ENCODE results near the gene EXTL1. TPM values are rescaled to one million over a fixed set of nuclear protein-coding genes. Genes with fewer than 3 reads are reported as not detected.
A peak's percentile ranks its signal among the peaks of the same experiment; 100 is the strongest.

EXTL1 gene
- total RNA-seq, 4 donors from 2014 or later, result 0.08 to 0.81 (median 0.31) TPM; not detected in 1

DNA sequence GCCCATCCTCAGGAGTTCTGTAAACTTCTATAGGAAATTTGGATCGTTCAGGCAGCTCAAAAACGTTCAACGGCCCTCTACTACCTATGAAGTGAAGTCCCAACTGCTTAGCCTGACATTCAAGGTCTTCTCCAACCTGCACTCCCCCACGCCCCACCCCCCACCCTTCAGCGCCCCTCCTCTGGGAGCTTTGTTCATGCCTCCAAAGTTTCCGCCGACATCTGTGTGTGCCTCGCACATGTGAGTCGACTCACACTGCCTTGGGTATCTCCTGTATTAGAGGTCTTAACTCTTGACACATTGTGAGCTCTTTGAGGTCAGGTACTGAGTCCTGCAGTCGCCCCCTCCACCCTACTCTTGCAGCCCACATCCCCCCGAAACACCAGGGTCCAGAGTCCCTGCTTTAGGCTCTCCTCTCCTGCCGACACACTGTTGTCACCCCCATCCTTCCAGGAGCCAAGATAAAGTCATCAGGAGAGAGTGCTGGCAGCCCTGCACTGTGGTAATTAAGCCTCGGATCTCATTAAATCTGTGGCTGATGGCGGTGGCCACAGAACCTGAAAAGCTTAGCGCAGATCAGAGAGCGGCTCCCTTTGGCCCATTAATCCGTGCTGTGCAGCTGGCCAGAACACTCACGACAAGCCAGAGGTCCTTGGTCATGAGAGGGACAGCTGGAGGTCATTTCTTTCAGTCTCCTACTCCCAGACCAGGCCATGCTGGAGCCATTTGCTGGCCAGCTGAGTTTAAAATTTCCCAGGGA is 22.4 kb upstream of the EXTL1 start:
- H3K9me3 ChIP-seq, result no peaks in the 10 kb centered on the region
- peak overlapping the region in 1 of 4 donors; percentile 86 for H3K27ac ChIP-seq
- 81 to 100% methylated on average over 1 to 13 of the region's 18 CpGs for WGBS, 2 donors (ENCODE audit: low coverage in 1 of 2)
- H3K27me3 ChIP-seq, result no peaks in the 10 kb centered on the region
- no peaks in the 10 kb centered on the region for H3K36me3 ChIP-seq
- no peak for TF ChIP-seq POLR2A (IDR thresholded peaks at IDR 0.05)
- TF ChIP-seq, protein P1, sequence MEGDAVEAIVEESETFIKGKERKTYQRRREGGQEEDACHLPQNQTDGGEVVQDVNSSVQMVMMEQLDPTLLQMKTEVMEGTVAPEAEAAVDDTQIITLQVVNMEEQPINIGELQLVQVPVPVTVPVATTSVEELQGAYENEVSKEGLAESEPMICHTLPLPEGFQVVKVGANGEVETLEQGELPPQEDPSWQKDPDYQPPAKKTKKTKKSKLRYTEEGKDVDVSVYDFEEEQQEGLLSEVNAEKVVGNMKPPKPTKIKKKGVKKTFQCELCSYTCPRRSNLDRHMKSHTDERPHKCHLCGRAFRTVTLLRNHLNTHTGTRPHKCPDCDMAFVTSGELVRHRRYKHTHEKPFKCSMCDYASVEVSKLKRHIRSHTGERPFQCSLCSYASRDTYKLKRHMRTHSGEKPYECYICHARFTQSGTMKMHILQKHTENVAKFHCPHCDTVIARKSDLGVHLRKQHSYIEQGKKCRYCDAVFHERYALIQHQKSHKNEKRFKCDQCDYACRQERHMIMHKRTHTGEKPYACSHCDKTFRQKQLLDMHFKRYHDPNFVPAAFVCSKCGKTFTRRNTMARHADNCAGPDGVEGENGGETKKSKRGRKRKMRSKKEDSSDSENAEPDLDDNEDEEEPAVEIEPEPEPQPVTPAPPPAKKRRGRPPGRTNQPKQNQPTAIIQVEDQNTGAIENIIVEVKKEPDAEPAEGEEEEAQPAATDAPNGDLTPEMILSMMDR (IDR thresholded peaks at IDR 0.05), result no peak
- no peak for TF ChIP-seq POLR2AphosphoS5 (IDR thresholded peaks at IDR 0.05)
- TF ChIP-seq EP300 (IDR thresholded peaks at IDR 0.05), result no peak
- peaks cover 3 to 23% (median 7%) of the 10 kb centered on the region in 3 donors for H3K4me1 ChIP-seq
- ATAC-seq, result no peak
- no peak overlapping the region for H3K4me3 ChIP-seq

DNA sequence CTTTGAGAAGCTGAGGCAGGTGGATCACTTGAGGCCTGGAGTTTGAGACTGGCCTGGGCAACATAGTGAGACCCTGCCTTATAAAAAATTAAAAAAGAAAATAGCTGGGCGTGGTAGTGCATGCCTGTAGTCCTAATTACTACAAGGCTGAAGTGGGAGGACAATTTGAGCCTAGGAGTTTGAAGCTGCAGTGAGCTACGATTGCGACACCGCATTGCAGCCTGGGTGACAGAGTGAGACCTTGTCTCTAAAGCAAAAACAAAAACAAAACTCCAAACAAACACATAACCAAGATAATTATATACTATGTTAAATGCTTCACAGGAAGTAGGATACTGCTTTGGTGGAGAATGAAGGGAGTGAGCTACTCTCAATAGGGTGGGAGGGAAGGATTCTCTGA is 18.3 kb upstream of the EXTL1 start:
- WGBS, 2 donors (ENCODE audit: low coverage in 1 of 2), result 78 to 90% methylated on average over 4 of the region's 4 CpGs
- no peaks in the 10 kb centered on the region for H3K27me3 ChIP-seq
- no peak overlapping the region for H3K4me3 ChIP-seq
- H3K9me3 ChIP-seq, result no peaks in the 10 kb centered on the region
- ATAC-seq, result no peak
- no peak overlapping the region for H3K27ac ChIP-seq
- TF ChIP-seq EP300 (IDR thresholded peaks at IDR 0.05) (no peak), POLR2A (IDR thresholded peaks at IDR 0.05) (no peak), POLR2AphosphoS5 (IDR thresholded peaks at IDR 0.05) (no peak)
- TF ChIP-seq, protein P1 (IDR thresholded peaks at IDR 0.05), result no peak
- H3K36me3 ChIP-seq, result no peaks in the 10 kb centered on the region
- peaks cover 0 to 7% (median 0%) of the 10 kb centered on the region in 3 donors for H3K4me1 ChIP-seq

DNA sequence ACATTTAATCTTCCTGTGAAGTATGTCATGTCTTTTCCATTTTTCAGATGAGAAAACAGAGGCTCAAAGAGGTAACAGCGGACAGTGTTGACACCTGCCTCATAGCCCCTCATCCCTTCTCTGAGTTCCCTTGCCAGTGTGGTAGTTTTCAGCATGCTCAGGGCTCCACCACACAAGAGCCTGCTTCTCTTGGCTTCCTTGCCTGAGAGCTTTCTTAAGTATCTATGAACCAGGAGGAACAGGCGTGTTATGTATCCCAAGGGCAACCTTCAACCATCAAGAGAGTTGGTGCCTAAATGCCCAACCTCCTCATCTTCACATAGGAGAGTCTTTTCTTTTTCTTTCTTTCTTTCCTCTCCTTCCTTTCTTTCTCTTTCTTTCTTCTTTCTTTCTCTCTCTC is 17.8 kb upstream of the EXTL1 start:
- Histone ChIP-seq H3K36me3 (no peaks in the 10 kb centered on the region), H3K4me1 (peaks cover 0 to 2% (median 0%) of the 10 kb centered on the region in 3 donors), H3K27ac (no peak overlapping the region), H3K4me3 (no peak overlapping the region), H3K9me3 (no peaks in the 10 kb centered on the region), H3K27me3 (no peaks in the 10 kb centered on the region)
- TF ChIP-seq, protein P1 (IDR thresholded peaks at IDR 0.05), result no peak
- TF ChIP-seq EP300 (IDR thresholded peaks at IDR 0.05) (no peak), POLR2AphosphoS5 (IDR thresholded peaks at IDR 0.05) (no peak), POLR2A (IDR thresholded peaks at IDR 0.05) (no peak)
- ATAC-seq, result no peak
- 79 to 93% methylated on average over 2 of the region's 2 CpGs for WGBS, 2 donors (ENCODE audit: low coverage in 1 of 2)

DNA sequence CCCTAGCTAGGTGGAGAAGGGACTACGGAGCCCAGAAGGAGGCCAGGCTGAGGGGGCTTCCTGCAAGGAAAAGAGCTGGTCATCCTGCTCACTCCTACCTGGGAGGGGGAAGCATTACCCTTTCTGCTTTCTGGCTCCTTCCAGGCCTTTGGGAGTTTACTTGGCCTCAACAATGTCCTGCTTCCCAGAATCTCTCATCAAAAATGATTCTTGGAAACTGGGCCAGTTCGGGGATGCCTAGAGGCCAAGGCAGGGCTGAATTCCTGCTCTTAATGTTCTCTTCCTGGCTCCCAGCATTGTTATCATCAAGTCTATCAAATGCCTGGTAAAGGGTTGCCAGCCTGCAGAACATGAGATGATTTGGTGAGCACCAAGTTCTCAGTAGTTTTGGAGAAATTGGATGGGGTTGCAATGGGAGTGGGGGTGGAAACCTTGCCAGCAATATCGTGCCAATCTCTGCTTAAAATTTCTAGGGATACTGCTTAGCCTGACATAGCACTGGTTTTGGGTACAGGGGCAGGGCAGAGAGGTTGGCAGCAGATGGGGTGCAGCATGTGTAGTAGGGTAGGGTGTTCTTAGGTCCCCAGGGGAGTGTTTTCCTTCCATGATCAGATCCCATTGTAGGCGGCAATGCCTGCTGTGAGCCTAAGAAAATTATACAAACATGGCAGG is 16.0 kb upstream of the EXTL1 start:
- ATAC-seq, result peak; percentile 46
- Histone ChIP-seq H3K4me3 (no peak overlapping the region), H3K4me1 (no peaks in the 10 kb centered on the region), H3K27ac (peak overlapping the region in 2 of 4 donors; percentile 32 to 47), H3K27me3 (no peaks in the 10 kb centered on the region), H3K36me3 (no peaks in the 10 kb centered on the region), H3K9me3 (no peaks in the 10 kb centered on the region)
- WGBS, 2 donors (ENCODE audit: low coverage in 1 of 2), result 44 to 47% methylated on average over 2 to 3 of the region's 4 CpGs
- TF ChIP-seq EP300 (IDR thresholded peaks at IDR 0.05) (no peak), POLR2A (IDR thresholded peaks at IDR 0.05) (no peak), POLR2AphosphoS5 (IDR thresholded peaks at IDR 0.05) (no peak)
- TF ChIP-seq, protein P1 (IDR thresholded peaks at IDR 0.05), result no peak
